Measurements from ENCODE around the gene ADAMTS4.

ADAMTS4 gene

DNA sequence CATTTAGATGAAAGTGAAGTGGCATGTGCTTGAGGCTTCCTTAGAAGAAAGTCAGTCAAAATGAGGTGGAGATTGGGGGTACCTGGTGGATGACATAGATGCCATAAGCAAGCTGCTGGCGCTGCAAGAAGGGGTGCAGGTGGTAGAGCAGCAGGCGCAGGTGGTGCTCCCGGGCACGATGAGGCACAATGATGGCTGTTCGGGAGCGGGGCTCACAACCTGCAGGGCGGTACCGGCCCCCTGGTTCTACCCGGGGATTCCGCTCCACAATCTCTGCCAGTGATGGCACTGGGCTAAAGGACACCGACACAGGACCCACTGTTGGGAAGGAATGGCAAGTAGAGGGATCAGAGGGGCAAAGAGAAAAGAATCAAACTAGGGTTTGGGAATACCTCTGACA lies 23.9 kb downstream of the ADAMTS4 start:
- no peak for DNase-seq (ENCODE audit: low read depth)

DNA sequence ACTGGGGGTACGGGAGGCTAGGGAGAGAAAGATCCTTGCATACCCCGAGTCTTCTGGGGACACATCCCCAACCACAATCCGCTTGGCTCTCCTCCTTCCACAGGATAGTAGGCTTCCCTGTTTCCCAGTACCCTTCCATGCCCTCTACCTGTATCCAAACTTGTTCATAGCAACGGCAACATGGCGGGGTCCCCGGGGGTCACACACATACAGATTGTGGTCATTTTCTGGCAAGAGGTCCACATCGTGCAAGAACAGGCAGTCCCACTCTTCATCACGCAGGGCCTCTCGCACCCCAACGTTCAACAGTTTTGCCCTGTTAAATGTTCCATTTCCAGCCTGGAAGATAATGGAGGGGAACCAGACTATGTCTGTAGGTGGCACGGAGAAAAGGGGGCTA lies 25.1 kb downstream of the ADAMTS4 start:
- DNase-seq (ENCODE audit: low read depth): no peak

DNA sequence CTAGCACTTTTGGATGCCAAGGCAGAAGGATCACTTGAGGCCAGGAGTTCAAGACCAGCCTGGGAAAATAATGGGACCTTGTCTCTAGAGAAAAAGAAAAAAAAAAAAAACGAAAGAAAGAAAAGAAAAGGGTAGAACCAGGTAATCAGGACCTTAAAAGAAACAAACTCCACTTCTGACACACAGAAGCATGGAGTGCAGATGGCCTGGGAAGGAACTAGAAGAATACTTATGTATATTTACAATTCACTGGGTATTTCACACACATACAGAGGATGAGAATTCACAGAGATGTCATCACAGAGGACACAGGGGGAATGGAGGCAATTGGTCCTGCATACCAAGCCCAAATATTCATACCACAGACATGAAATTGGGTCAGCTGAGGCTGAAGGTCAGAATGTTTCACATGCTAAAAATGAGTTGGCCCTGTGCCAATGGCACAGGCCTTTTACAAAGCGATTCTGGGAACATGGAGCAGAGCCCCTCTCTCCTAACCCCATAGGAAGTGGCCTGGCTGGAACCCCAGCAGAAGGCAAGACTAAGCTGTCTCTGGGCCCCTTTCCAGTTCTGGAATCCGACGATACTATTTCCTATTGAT lies 26.0 kb downstream of the ADAMTS4 start:
- no peak for DNase-seq (ENCODE audit: low read depth)

DNA sequence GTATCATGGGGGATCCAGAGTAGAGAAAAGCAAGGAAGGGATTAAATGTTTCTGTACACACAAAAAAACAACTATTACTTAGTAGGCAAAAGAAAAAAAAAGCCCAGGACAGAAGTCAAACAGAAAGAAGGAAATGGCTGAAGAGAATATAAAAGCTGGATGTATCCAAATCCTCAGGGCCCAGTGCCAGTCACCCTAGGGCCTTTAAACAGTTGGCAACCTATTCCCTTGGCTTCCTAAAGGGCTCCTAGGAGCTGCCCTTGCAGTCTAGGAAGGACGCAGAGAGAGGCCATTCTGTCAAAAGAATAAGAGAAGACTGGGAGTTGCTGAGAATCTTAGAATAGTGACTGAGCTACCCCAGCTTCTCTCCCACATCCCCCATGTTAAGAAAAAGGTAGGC lies 26.5 kb downstream of the ADAMTS4 start:
- DNase-seq (ENCODE audit: low read depth): no peak

DNA sequence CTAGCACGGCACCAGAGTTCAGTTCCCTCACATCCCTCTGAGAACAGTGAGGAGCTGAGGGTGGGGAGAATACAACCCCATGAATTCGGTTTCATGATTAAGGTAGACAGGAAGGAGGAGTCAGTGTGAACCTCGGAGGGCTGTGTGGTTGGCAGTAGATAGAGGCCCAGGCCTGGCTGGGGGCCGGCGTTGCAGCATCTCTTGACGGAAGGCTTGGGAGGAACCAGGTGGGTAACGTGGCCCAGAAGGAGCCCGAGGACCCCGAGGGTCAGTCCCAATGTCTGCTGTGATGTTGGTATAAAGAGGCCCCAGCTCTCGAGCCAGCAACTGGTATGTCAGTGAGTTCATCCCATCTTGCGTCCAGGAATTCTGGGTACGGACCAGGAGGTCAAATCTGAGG lies 27.2 kb downstream of the ADAMTS4 start:
- DNase-seq (ENCODE audit: low read depth): no peak

DNA sequence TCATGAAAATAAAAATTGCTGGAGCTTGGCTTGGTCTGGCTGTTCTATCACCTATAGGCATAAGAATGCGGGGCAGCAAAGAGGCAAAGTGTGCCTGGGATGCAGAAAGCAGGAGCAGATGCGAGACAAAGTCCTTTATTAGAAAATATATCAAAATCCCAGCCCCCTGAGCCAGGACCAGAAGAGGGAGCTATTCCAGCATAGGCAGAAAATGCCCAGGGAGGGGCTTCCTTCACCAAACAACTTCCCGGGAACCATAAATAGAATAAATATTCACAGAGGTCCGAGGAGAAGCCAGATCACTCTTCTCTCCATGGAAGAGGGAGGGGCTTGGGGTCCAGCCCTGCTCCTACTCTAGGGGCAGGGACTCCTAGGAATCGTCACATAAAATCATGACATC lies 27.7 kb downstream of the ADAMTS4 start:
- no peak for DNase-seq (ENCODE audit: low read depth)

DNA sequence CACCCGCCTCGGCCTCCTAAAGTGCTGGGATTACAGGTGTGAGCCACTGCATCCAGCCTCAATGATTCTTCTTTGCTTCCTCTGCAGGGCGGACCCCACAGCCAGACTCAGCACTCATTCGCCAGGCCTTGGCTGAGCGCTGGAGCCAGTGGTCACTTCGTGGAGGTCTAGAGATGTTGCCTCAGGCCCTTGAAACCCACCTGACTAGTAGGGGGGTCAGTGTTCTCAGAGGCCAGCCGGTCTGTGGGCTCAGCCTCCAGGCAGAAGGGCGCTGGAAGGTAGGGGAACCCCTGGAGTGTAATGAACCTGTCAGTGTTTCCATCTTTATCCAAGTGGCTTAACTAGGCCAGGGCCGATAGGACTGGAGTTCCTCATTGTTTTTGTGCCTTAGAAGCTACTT lies 29.9 kb downstream of the ADAMTS4 start:
- DNase-seq (ENCODE audit: low read depth): no peak

DNA sequence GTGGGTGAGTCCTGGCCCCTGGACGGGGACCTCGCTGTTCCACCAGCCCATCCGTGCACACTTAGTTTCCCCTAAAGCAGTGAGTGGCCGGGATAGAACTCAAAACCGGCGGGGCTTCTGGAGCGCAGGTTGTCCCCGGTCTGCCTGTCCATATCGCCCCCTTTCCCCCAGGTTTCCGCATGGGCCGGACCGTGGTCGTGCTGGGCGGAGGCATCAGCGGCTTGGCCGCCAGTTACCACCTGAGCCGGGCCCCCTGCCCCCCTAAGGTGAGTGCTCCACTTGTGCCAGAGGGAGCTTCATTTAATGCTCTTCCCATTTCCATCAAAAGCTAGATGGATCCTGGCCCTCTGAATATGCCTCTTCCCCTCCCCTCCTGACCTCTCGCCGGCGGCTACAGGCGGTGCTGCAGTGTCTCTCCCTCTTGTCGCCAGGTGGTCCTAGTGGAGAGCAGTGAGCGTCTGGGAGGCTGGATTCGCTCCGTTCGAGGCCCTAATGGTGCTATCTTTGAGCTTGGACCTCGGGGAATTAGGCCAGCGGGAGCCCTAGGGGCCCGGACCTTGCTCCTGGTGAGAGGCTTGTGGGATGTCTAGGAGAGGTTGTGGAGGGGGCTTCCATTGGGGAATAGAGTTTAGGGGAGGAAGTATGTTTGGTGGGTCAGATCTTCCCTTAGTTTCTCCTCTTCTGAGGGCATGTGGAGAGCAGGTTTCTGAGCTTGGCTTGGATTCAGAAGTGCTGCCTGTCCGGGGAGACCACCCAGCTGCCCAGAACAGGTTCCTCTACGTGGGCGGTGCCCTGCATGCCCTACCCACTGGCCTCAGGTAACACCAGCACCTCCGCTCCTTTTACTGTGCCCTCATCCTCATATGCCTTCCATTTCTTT lies 31.9 kb downstream of the ADAMTS4 start:
- no peak for DNase-seq (ENCODE audit: low read depth)

DNA sequence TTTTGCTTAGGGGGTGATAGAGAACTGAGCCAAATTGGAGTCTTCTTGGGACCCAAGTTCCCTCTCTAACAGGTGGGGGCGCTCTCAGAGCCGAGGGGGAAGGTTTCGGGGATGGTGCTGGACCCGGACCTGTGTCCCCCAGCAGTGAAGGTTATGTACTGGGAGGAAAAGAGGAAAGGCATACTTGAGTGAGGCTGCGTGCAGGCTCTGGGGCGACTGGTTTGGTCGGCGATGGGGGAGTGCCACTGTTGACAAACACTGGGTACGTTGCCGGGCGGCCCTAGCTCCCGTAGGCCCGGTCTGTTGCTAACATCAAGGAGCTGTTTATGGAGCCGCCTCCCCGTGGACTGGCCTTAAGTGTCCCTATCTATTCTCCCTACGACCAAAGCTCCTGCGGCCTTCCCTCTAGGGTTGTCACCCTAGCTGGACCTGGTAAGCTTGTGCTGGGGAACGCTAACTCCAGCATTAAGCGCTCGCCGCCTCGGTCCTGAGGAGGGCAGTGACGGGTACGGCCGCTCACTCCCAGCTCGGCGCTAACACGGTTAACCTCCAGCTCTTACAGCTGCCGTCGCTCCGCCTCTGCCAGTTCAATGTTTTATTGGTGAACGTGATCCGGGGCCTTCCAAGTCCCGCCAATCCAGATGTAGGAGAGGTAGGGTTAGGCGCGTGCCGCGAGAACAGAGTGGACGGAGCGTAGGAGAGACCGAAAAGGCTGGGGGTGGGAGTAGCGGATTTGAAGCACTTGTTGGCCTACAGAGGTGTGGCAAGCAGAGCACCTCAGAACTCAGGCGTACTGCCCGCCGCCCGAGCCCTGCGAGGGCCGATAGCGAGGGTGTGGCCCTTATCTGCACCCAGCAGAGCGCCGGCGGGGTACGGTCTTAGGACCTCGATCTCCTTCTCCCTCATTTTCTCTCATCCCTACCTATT lies 32.8 kb downstream of the ADAMTS4 start, which contains the start of gene PPOX:
PPOX (plus strand) TSS at position 685 of the 927 bp plus-strand sequence. CDS start 422 bp downstream, outside the sequence.
- peak; percentile 92 for DNase-seq (ENCODE audit: low read depth)

DNA sequence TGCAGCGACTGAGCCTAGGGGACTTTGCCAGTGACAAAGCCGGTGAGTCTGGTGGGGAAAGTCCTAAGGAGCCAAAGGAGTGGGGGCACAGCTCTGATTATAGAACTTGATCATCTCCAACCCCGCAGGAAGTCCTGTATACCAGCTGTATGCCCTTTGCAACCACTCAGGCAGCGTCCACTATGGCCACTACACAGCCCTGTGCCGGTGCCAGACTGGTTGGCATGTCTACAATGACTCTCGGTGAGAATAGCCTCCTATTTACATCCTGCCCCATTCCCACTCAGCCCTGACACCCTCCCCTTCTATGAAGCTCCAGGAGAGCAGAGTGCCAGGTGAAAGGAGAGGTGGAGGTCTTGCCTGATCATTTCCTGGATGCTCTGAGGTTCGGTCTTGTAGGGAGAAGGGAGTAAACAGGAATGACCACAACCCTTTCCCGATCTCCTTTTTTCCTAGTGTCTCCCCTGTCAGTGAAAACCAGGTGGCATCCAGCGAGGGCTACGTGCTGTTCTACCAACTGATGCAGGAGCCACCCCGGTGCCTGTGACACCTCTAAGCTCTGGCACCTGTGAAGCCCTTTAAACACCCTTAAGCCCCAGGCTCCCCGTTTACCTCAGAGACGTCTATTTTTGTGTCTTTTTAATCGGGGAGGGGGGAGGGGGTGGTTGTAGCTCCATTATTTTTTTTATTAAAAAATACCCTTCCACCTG lies 33.8 kb downstream of the ADAMTS4 start:
- DNase-seq (ENCODE audit: low read depth): no peak

DNA sequence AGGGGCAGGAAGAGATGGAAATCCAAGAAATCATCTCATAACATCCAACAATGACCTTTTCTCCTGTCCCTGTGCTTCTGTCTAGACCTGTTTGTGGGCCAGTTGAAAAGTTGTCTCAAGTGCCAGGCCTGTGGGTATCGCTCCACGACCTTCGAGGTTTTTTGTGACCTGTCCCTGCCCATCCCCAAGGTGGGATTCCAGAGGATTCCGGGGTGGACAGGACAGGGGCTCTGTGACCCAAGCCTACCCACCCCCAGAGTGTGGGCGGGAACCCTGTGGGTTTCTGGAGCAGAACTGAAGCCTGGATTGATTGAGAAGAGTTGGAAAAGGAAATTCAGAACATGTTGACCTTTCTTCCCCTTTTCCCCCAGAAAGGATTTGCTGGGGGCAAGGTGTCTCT lies 35.1 kb downstream of the ADAMTS4 start:
- no peak for DNase-seq (ENCODE audit: low read depth)

DNA sequence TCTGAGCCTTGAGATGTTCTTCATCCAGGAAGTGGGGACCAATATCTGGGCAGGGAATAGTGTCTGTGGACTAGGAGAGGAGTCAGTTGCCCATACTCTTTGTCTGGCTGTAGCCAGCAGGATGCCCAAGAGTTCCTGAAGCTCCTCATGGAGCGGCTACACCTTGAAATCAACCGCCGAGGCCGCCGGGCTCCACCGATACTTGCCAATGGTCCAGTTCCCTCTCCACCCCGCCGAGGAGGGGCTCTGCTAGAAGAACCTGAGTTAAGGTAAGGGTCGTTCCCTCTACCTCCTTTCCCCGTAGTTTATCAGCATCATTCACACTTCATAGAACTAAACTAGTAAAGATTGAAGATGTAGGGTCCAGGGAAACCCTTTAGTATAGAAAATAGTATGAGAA lies 36.0 kb downstream of the ADAMTS4 start:
- no peak for DNase-seq (ENCODE audit: low read depth)

DNA sequence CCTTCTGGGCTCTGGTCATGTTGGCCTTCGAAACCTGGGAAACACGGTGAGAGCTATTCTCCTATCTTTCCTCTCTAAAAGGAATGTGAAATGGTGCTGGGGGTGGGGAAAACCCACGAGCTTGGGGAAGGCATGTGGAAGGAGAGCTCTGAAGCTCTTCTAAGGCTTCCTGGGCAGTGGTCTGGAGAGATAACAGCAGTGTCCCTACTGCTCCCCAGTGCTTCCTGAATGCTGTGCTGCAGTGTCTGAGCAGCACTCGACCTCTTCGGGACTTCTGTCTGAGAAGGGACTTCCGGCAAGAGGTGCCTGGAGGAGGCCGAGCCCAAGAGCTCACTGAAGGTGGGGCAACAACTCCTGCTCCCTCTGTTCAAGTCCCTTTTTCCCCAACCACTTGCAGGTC lies 36.8 kb downstream of the ADAMTS4 start:
- no peak for DNase-seq (ENCODE audit: low read depth)

DNA sequence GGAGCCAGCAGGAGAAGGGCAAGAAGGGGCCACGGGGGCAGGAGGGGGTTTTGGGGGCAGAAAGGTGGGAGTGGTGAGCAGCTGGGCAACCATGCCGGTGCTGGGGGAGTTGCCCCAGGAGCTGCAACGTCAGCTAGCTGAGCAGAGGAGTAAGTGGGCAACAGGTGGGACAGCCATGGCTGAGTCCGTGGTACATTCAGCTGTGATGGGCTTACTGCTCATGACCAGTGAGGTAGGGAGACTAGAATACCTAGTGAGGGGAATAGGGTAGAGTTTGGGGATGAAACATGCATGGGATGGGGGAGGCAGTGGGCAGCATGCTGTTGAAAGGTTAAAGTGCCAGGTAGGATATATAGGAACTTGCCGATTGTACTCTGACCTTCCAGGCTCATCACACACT lies 37.2 kb downstream of the ADAMTS4 start:
- no peak for DNase-seq (ENCODE audit: low read depth)

DNA sequence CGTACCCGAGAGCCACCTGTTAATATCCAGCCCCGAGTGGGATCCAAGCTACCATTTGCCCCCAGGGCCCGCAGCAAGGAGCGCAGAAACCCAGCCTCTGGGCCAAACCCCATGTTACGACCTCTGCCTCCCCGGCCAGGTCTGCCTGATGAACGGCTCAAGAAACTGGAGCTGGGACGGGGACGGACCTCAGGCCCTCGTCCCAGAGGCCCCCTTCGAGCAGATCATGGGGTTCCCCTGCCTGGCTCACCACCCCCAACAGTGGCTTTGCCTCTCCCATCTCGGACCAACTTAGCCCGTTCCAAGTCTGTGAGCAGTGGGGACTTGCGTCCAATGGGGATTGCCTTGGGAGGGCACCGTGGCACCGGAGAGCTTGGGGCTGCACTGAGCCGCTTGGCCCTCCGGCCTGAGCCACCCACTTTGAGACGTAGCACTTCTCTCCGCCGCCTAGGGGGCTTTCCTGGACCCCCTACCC lies 38.1 kb downstream of the ADAMTS4 start:
- DNase-seq (ENCODE audit: low read depth): no peak

DNA sequence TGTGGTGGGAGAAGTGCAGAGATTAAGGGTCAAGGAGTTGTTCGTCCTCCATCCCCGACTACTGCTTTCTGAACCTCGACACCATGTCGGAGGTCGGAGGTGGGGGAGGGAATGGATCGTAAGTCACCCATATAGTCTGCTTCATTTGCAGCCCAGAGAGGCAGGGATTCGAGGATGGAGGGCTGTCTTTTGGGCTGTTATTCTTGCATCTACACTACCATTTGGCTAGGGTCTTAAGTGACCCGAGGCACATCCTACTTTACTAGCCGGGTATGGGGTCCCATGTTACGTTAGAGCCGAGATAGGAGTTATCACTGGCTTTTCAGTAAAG lies 39.0 kb downstream of the ADAMTS4 start:
- DNase-seq (ENCODE audit: low read depth): no peak

DNA sequence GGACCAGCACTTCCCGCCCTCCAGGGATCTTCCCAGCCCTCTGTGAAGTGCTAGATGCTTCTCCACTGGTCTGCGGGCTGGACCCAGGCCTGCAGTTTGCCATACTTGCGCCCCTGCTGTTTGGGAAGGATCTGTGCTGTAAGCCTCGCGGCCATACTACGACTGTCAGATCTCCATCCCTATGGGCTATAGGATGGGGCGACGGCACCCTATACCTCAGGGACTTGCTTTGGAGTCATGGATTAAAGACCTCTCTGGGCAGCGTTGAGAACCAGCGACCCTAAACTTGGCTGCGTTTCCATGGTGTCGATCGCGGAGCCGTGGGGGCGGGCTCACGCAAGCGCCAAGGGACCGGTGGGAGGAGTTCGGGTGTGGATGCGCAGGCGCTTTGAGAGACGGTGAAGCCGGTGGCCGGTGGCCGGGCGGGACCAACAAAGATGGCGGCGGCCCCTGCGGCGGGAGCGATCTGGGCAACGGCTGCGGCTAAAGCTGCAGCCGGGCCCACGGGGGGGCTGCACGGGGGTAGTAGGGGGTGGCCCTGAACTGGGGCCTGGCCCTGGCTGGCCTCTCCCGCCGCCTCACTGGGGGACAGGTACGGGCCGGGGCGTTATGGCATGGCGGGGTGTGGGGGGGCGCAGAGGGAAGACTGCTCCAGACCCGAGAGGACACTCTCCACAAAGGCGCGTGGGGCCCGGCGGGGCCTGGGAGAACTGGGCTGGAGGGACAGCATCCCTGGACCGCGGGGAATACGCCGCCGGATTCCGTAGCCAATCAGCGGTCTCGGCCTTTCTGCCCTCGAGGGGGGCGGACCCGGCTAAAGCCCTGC lies 39.6 kb downstream of the ADAMTS4 start, which contains the start of gene USP21:
USP21 (plus strand) TSS at position 414 of the 826 bp plus-strand sequence. CDS start 1,141 bp downstream, outside the sequence.
- DNase-seq (ENCODE audit: low read depth): peak; percentile 84

DNA sequence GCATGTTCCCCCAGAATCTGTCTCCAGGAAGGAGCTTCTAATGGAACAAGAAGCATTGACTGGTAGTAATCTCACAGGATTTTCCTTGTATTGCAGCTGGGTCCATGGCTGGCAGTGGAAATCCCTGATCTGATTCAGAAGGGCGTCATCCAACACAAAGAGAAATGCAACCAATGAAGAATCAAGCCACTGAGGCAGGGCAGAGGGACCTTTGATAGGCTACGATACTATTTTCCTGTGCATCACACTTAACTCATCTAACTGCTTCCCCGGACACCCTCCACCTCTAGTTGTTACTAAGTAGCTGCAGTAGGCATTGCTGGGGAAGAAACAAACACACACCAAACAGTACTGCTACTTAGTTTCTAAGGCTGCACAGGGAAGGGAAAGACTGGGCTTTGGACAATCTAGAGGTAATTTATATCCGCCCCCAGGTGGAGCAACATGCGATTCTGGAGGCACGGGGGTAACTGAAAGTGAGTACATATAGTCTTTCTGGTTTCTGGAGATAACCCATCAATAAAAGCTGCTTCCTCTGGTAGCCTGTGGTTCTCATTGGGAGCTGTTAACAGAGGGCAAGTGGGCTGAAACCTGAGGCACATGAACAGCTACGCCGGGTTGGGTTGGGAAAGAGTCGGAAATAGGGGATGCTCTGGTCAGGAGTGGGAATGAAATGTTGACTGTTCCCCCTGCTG lies 40.4 kb downstream of the ADAMTS4 start:
- DNase-seq (ENCODE audit: low read depth): no peak

DNA sequence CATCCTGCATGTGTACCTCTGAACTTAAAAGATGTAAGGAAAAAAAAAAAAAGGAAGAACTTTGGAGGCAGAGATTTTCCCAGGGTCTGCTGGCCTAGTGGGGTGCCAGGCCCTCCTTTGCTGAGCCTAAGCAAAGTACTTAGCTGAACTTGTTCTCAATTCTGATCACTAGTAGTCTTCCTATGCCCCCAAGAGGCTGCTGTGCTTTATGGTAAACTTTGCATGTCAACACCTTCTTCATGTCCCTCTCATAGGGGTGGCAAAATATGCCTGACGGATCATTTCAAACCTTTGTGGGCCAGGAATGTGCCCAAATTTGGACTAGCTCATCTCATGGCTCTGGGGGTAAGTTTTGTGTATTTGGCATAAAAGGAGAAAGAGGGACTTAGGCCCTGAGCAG lies 41.0 kb downstream of the ADAMTS4 start:
- no peak for DNase-seq (ENCODE audit: low read depth)

DNA sequence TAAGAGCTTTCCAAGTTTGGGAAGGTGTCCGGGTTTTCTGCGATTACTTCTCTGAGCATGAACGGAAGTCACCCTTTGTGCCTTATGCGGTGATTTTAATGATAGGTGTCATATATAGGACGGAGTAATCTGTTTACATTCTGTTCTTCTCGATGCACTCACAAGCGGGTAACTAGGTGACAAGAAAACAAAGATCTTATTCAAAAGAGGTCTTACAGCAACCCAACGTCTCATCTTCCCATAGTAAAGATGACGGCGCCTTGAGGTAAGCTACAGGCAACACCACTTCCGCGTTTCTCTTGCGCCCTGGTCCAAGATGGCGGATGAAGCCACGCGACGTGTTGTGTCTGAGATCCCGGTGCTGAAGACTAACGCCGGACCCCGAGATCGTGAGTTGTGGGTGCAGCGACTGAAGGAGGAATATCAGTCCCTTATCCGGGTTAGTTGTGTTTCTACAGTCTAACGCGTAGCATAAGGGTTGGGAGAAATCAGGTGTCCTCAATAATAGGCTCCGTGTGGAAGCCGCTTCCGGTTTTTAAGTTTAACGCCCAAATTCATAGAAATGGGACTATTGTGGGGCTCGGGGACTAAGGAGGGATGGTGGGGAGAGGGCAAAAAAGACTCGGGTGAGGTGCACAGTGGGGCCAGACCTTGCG lies 45.0 kb downstream of the ADAMTS4 start, which contains the start of gene UFC1:
UFC1 (plus strand) TSS at position 297 of the 656 bp plus-strand sequence; CDS start at position 317, 20 bp downstream.
- peak; percentile 78 for DNase-seq (ENCODE audit: low read depth)

Data from T-helper 22 cell (primary cell).